GM21786 (cell line): ENCODE measurements around the gene NOSIP.

Experiments
- ATAC-seq: cut with Tn5 transposase; IDR thresholded peaks from one replicate; pipeline ENCODE4 v1.9.1; 2021; ENCODE audit not compliant: unreplicated experiment

NOSIP gene

GRCh38 chr19:49573009-49573408 lies 7.3 kb downstream of the NOSIP start:
- no peak for ATAC-seq

GRCh38 chr19:49570997-49571676 lies 9.2 kb downstream of the NOSIP start:
- ATAC-seq = no peak

- ATAC-seq = no peak
These were observed 10.1 kb downstream of the NOSIP start for GRCh38 chr19:49570138-49570856.

GRCh38 chr19:49567861-49568441 lies 12.4 kb downstream of the NOSIP start:
- no peak for ATAC-seq

GRCh38 chr19:49566302-49566701 lies 14.1 kb downstream of the NOSIP start:
- no peak for ATAC-seq

- ATAC-seq = no peak
These were observed 15.1 kb downstream of the NOSIP start for GRCh38 chr19:49565261-49565660.

GRCh38 chr19:49564616-49565045 lies 15.7 kb downstream of the NOSIP start:
- no peak for ATAC-seq

- ATAC-seq = no peak
These were observed 19.9 kb downstream of the NOSIP start for GRCh38 chr19:49560358-49560900.

GRCh38 chr19:49559928-49560327 lies 20.4 kb downstream of the NOSIP start:
- ATAC-seq = no peak

GRCh38 chr19:49559443-49559842 lies 20.9 kb downstream of the NOSIP start:
- no peak for ATAC-seq

- no peak for ATAC-seq
These were observed 21.8 kb downstream of the NOSIP start for GRCh38 chr19:49558591-49558990.

- no peak for ATAC-seq
These were observed 22.6 kb downstream of the NOSIP start for GRCh38 chr19:49557641-49558325.

GRCh38 chr19:49556412-49557398 lies 23.7 kb downstream of the NOSIP start:
- no peak for ATAC-seq

- no peak for ATAC-seq
These were observed 24.6 kb downstream of the NOSIP start for GRCh38 chr19:49555600-49556411.

GRCh38 chr19:49554701-49555181 lies 25.6 kb downstream of the NOSIP start:
- ATAC-seq = no peak

- ATAC-seq = no peak
These were observed 26.7 kb downstream of the NOSIP start for GRCh38 chr19:49553451-49554271.

- ATAC-seq = no peak
These were observed 27.6 kb downstream of the NOSIP start for GRCh38 chr19:49552749-49553148.

- no peak for ATAC-seq
These were observed 28.8 kb downstream of the NOSIP start for GRCh38 chr19:49551531-49551930.
